HG02678 (cell line): Measurements from ENCODE around the gene GABBR2.
"Not testable (repeated sequence)": the region's sequence is repeated elsewhere in the genome, so short reads cannot be mapped to it uniquely, and the experiment has no call there.

Experiments used
- ATAC-seq: cut with Tn5 transposase; IDR thresholded peaks from one replicate; pipeline ENCODE4 v1.9.1; 2021; ENCODE audit warnings: mild to moderate bottlenecking, moderate library complexity; ENCODE audit not compliant: unreplicated experiment

The GABBR2 gene

GRCh38 chr9:98599566-98600216, 109.0 kb downstream of the GABBR2 start:
- no peak for ATAC-seq

DNA sequence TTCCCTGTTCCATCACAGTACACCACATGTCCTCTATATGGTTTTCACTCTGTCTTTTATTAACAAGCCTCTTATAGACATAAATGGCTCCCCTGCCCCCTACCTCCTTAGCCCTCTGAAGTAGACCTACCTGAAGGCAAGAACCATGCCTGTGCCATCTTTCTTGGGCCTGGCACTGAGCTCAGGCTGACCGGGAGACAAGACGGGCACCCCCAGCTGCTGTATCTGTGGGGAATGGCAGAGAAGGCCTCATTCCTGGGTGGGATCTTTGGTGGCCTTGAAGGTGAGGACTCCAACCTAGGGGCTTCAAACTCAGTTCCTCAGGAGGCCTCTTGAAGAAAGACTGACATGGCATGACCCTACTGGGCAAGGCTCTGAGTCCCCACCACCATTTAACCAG, 109.9 kb downstream of the GABBR2 start:
- ATAC-seq: no peak

- ATAC-seq: no peak
Observed at GRCh38 chr9:98597236-98597771, 111.4 kb downstream of the GABBR2 start.

GRCh38 chr9:98596486-98596885, 112.2 kb downstream of the GABBR2 start:
- ATAC-seq: no peak

- ATAC-seq: no peak
Observed at GRCh38 chr9:98594546-98595160, 114.1 kb downstream of the GABBR2 start.

DNA sequence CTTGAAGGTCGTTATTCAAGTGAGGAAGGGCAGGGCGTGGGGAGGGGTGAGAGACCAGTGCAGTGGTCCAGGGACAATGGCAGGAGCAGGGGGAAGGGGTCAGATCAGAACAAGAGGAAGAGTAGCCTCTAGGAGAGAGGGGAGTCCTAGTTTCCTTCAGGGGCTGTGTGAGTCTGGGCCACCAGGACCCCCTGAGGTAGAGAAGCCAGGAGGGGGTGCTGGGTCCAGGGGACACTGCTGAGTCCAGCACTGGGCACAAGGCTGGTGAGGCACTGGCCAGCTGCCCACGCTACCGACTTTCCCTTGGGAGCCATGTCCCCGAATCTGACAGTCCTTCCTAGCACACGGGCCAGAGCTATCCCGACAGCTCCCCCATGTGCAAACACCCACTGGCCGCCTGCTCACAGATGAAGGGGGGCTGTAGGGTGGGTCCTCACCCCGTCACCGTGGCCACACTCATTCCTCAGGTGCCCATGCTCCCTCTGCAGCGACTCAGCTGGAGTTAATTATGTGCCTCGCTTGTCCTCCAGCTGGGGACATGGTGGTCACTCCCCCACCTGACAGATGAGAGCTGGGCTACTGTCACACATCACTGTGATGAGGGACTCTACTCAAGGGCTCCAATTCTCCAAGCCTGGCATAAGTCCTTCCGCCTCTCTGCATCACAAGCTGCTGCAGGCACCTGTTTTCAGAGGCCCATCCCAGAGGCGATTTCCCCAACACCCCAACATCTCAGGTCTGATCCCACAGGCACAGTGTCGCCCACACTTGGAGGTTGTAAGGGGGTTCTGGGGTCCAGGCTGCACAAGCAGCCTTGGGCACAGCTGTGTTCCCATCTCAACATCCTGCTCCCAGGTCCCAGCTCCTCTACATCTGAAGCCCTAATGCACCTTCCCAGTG, 115.1 kb downstream of the GABBR2 start:
- no peak for ATAC-seq

DNA sequence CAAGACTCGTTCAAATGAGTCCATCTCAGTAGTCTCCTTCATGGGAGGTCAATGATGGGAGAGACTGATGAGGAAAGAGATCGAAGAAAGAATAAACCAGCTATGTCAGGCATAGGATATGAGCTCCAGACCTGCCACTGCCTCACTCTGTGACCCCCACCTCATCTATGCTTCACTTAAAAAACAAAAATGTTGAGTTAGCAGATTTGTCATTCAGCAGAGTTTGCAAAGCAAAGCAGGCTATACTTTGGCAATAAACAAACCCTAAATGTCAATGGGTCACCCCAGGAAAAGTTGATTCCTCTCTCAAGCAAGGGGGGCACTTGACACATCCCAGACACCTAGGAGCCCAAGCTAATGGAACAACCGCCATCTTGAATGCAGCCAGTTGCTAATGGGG, 117.0 kb downstream of the GABBR2 start:
- no peak for ATAC-seq

DNA sequence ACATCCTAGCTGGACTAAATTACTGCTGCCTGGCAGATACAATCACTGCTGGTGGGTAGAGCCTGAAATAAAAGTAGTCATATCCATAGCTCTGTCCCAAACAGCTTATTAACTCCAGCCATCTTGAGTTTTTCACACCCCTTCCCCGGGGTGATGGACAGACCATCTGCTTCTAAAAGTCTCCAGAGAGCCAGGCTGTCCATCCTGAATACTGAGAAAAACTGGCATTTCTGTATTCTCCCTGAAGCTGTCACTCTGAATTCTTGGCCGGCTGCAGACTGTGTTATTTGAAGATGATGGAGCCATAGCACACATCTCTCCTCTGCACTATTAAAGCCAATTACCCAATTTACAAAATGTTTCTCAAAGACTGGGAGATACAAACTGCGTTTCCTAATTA, 118.6 kb downstream of the GABBR2 start:
- no peak for ATAC-seq

- ATAC-seq: no peak
Observed at GRCh38 chr9:98589102-98589501, 119.6 kb downstream of the GABBR2 start.

DNA sequence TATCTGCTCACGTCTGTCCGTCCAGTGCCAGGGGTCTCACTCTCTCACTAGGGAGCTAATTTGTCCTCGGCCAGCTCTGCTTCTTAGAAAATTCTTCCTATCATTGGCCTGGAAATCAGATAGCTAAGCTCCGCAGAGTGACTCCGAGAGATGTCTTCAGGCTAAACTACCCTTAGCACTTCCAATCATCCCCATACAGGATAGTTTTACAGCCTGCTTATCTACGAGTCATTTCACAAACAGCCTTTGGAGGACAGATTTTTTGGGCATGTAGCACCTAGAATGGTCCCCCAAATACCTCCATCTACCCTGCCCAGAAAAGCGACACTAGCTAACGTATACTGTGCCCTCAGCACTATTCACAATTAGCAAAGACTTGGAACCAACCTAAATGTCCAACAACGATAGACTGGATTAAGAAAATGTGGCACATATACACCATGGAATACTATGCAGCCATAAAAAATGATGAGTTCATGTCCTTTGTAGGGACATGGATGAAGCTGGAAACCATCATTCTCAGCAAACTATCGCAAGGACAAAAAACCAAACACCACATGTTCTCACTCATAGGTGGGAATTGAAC, 123.8 kb downstream of the GABBR2 start:
- not testable (repeated sequence) for ATAC-seq

GRCh38 chr9:98584059-98584458, 124.7 kb downstream of the GABBR2 start:
- ATAC-seq: peak; percentile 60

- no peak for ATAC-seq
Observed at GRCh38 chr9:98583417-98583816, 125.3 kb downstream of the GABBR2 start.

DNA sequence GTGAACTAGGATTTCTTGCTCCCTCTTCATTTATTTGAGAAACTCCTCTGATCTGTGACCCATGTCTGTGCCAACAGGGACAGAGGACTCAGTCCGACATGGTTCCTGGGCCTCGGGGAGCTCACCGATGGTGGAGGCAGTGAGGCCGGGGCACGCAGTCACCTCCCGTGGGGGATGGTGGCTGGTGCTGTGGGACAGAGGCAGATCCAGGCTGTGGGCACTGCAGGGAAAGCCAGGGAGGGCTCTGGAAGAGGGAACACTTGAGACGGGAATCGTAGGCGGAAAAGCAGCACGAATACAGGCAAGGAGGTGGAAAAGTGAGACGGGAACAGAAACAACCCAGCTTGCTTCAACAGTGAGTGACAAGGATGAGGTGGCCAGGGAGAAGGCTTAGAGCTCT, 127.8 kb downstream of the GABBR2 start:
- ATAC-seq: no peak

DNA sequence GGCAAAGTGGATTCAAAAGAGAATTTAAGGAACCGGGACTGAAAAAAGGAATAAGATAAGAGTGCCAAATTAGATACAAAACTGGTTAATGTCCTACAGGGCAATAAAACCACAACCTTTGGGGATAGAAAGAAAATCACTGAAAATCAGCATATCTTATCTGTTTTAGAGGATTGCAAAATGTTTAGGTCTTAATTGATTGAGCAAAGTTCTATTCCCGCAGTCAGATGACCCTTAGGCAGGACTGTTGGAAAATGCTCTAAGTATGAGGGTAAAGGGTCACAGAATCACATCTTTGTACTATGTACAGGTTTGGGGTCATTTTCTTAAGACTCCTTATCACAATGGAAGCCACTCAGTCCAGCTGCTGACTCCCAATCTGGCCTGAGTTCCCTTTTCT, 129.0 kb downstream of the GABBR2 start:
- no peak for ATAC-seq

DNA sequence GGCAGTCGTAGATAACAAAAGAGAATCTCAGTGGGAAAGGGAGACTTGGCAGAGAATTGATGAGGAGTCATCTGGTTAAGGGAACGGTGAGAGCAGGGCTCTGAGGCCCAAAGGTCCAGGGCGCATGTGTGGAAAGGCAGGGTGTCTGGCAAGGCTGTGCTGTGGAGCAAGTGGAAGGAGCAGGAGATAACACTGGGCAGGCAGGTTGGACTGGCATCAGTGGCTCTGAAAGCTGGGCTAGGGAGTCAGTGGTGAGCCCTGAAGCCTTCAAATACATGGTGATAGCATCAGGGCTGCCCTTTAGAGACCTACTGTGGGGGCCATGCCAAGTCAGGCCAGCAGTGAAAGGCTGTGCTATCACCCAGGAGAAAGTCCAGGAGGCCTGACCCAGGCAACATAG, 131.3 kb downstream of the GABBR2 start:
- no peak for ATAC-seq

DNA sequence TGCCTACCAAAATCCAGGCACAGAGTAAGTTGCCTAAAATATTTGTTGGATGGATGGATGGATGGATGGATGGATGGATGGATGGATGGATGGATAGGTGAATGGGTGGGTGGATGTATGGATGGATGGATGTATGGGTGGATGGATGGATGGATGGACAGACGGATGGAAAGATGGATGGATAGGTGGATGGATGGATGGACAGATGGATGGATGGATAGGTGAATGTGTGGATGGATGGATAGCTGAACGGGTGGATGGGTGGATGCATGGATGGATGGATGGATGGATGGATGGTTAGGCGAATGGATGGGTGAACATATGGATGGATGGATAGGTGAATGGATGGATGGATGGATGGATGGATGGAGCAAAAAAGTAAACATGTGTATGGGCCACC, 131.9 kb downstream of the GABBR2 start:
- no peak for ATAC-seq

DNA sequence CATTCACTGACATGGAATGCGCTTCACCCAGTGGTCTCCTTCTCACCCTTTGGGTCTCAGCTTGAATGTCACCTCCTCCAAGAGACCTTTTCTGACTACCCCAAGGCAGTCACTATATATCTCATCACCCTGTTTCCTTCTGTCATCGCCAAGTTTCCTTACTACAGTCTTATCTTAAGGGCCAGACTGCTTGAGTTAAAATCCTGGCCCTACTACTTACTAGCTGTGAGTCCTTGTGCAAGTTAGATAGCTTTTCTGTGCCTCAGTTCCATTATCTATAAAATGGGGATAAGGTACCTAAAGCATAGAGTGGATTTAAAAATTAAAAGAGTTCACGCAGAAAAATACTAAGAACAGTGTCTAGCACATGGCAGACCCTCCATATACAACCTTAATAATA, 132.4 kb downstream of the GABBR2 start:
- ATAC-seq: no peak

- ATAC-seq: peak; percentile 87
Observed at GRCh38 chr9:98575379-98576346, 133.1 kb downstream of the GABBR2 start.

DNA sequence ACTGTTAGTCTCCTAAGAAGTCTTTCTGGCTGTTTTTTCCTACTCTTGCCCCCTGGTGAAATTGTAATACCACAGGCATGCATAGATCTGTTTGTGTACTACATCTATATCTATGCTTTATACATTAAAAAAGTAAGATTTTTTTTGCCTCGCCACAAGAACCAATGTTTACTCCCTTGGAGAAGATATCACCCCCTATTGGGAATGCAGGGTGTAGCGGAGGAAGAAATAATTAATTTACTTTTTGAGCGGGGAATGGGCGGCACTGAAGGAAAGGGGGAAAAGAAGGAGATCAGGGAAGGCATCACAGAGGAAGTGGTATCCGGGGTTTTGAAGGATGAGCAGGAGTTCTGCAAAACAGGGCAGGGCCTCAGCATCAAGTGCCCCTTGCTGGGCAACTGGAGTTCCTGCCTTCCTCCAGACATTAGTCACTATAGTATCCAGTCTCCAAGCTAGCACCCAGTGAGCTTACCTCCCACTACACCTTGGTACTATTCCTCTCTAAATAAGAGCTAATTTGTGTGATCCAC, 134.9 kb downstream of the GABBR2 start:
- no peak for ATAC-seq

DNA sequence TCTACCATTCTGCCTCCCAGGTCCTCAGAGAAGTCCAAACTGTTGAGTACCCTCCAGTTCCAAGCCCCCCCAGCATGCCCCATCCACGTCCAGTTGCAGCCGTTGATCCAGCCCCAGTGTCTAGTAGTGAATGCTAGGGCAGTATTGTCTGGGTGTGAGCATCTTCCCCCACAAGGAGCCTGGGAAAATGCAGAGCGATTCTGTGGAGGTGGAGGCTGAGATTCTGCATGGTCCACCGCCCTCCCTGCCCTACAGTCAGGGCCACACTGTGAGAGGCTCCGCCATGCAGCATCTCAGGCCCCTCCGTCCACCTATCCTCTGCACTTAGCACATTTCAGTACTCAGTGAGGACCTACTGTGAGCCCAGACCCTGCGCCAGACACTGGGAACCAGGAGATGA, 135.9 kb downstream of the GABBR2 start:
- no peak for ATAC-seq
